Smooth muscle cell (in vitro differentiated cells): Measurements from ENCODE around the gene MMAA. TPM values are rescaled to one million over a fixed set of nuclear protein-coding genes. Genes with fewer than 3 reads are reported as not detected.
"Not testable (repeated sequence)": the region's sequence is repeated elsewhere in the genome, so short reads cannot be mapped to it uniquely, and the experiment has no call there.

Experiments used
- DNase-seq: peaks from one replicate; lab custom pipeline; 2025; ENCODE audit not compliant: unreplicated experiment; lab: John Stamatoyannopoulos, UW
- H2AFZ ChIP-seq: fragments of 200-600 bp; sonication (generic); 2 replicates; pipeline ENCODE4 v1.6.0; 2016; ENCODE audit warnings: antibody characterized with exemption, low read depth, mild to moderate bottlenecking
- H3F3A ChIP-seq: fragments of 200-600 bp; sonication (generic); 2 replicates; pipeline ENCODE4 v1.6.0; 2017; ENCODE audit warnings: antibody characterized with exemption, low read depth
- H3K27ac ChIP-seq: fragments of 200-600 bp; sonication (generic); 2 replicates; pipeline ENCODE4 v1.5.1; 2016; ENCODE audit warnings: low read depth, mild to moderate bottlenecking
- H3K27me3 ChIP-seq: fragments of 200-600 bp; sonication (generic); 2 replicates; pipeline ENCODE4 v1.6.1; 2016; ENCODE audit warnings: low read depth, mild to moderate bottlenecking
- H3K36me3 ChIP-seq: fragments of 200-600 bp; sonication (generic); 2 replicates; pipeline ENCODE4 v1.5.1; 2016; ENCODE audit warnings: low read depth
- H3K4me1 ChIP-seq: fragments of 200-600 bp; sonication (generic); 2 replicates; pipeline ENCODE4 v1.5.1; 2016; ENCODE audit warnings: low read depth
- H3K4me2 ChIP-seq: fragments of 200-600 bp; sonication (generic); 2 replicates; pipeline ENCODE4 v1.6.0; 2016; ENCODE audit warnings: mild to moderate bottlenecking
- H3K4me3 ChIP-seq: fragments of 200-600 bp; sonication (generic); 2 replicates; pipeline ENCODE4 v1.5.1; 2016; ENCODE audit warnings: mild to moderate bottlenecking
- H3K79me2 ChIP-seq: fragments of 200-600 bp; sonication (generic); 2 replicates; pipeline ENCODE4 v1.6.0; 2016; ENCODE audit warnings: low read depth, mild to moderate bottlenecking
- H3K9ac ChIP-seq: fragments of 200-600 bp; sonication (generic); 2 replicates; pipeline ENCODE4 v1.6.0; 2016; ENCODE audit warnings: low read depth
- H3K9me3 ChIP-seq: fragments of 200-600 bp; sonication (generic); replicated peaks from 2 replicates; pipeline ENCODE4 v1.5.1; 2016; ENCODE audit warnings: low read depth
- H4K20me1 ChIP-seq: fragments of 200-600 bp; sonication (generic); 2 replicates; pipeline ENCODE4 v1.6.0; 2016; ENCODE audit warnings: low read depth
- CTCF ChIP-seq: fragments of 200-600 bp; sonication (generic); IDR thresholded peaks from 2 replicates; pipeline ENCODE4 v1.5.1; 2017; ENCODE audit warnings: borderline replicate concordance, mild to moderate bottlenecking, antibody characterized with exemption; ENCODE audit not compliant: insufficient read depth, poor library complexity, severe bottlenecking
- WGBS: methylation state at CpG from one replicate; pipeline ENCODE4 v1.1.7; 2016; ENCODE audit warnings: low lambda C conversion rate; 5-methylcytosine and 5-hydroxymethylcytosine counted together
- polyA plus RNA-seq: library from polyadenylated mRNA; unstranded; fragments of >200 nt; fragmentation: Nextera tagmentation; extraction: Ambion mirVana; gene quantifications from 2 replicates; pipeline ENCODE4 v1.2.1, GENCODE V29; 2016
- total RNA-seq: library from RNA; depleted of rRNA; stranded (reverse); fragments of >200 nt; gene quantifications from 2 replicates; pipeline ENCODE4 v1.2.3, GENCODE V29; 2014

MMAA gene
- total and polyA plus RNA-seq, 2 experiments from 2014 or later: 5.1 to 5.3 TPM

- Histone ChIP-seq H3K4me1 (no peaks in the 10 kb centered on the region), H2AFZ (no peak overlapping the region), H4K20me1 (no peaks in the 10 kb centered on the region), H3K4me2 (no peak overlapping the region), H3K79me2 (no peaks in the 10 kb centered on the region), H3K9me3 (no peaks in the 10 kb centered on the region), H3F3A (no peaks in the 10 kb centered on the region), H3K27ac (no peak overlapping the region), H3K4me3 (no peak overlapping the region), H3K36me3 (no peaks in the 10 kb centered on the region), H3K9ac (no peak overlapping the region), H3K27me3 (no peaks in the 10 kb centered on the region)
- no peak for TF ChIP-seq CTCF
- 57% methylated on average over 3 of the region's 3 CpGs for WGBS
- DNase-seq: no peak
Measured at GRCh38 chr4:145587088-145587754, 32.0 kb upstream of the MMAA start.

- H3K9me3 ChIP-seq, H3K27me3 ChIP-seq, H3K9ac ChIP-seq, DNase-seq, H4K20me1 ChIP-seq, H3F3A ChIP-seq, H2AFZ ChIP-seq, H3K27ac ChIP-seq, H3K4me1 ChIP-seq, H3K79me2 ChIP-seq, H3K4me2 ChIP-seq, H3K4me3 ChIP-seq, H3K36me3 ChIP-seq: not testable (repeated sequence)
- WGBS: 84% methylated on average over 2 of the region's 2 CpGs
Measured at GRCh38 chr4:145589381-145589780, 29.8 kb upstream of the MMAA start.

- WGBS: 85% methylated on average over 3 of the region's 3 CpGs
- H3K79me2 ChIP-seq: no peaks in the 10 kb centered on the region
- no peaks in the 10 kb centered on the region for H4K20me1 ChIP-seq
- no peaks in the 10 kb centered on the region for H3K4me1 ChIP-seq
- no peak overlapping the region for H3K27ac ChIP-seq
- no peaks in the 10 kb centered on the region for H3K27me3 ChIP-seq
- no peaks in the 10 kb centered on the region for H3K9me3 ChIP-seq
- DNase-seq: no peak
- TF ChIP-seq CTCF: no peak
- H3F3A ChIP-seq: no peaks in the 10 kb centered on the region
- no peak overlapping the region for H3K9ac ChIP-seq
- H3K36me3 ChIP-seq: no peaks in the 10 kb centered on the region
- H3K4me2 ChIP-seq: no peak overlapping the region
- no peak overlapping the region for H2AFZ ChIP-seq
- H3K4me3 ChIP-seq: no peak overlapping the region
Measured at GRCh38 chr4:145589916-145590702, 29.1 kb upstream of the MMAA start.

- H3K79me2 ChIP-seq: no peaks in the 10 kb centered on the region
- no peak for DNase-seq
- TF ChIP-seq CTCF: no peak
- H3K4me3 ChIP-seq: no peak overlapping the region
- no peaks in the 10 kb centered on the region for H3K27me3 ChIP-seq
- H3K9me3 ChIP-seq: no peaks in the 10 kb centered on the region
- H3K36me3 ChIP-seq: no peaks in the 10 kb centered on the region
- H3K4me2 ChIP-seq: no peak overlapping the region
- H3K27ac ChIP-seq: no peak overlapping the region
- H4K20me1 ChIP-seq: no peaks in the 10 kb centered on the region
- H3F3A ChIP-seq: no peaks in the 10 kb centered on the region
- WGBS: 69% methylated on average over 4 of the region's 4 CpGs
- H3K4me1 ChIP-seq: no peaks in the 10 kb centered on the region
- H3K9ac ChIP-seq: no peak overlapping the region
- no peak overlapping the region for H2AFZ ChIP-seq
Measured at GRCh38 chr4:145602129-145602760, 16.9 kb upstream of the MMAA start.
